Prostate gland (tissue), 2 donors: ENCODE measurements around the gene LSG1.

Experiments
- POLR2A ChIP-seq: fragments of 450-650 bp; IDR thresholded peaks from one replicate; pipeline ENCODE4 v1.6.1; 2016; ENCODE audit warnings: antibody characterized with exemption, mild to moderate bottlenecking
- TF ChIP-seq, protein P1 (sequence below), 4 experiments: fragments of 200-600 bp in 2 of 4; fragments of 450-650 bp in 2 of 4; sonication (generic) in 2 of 4; IDR thresholded peaks; 1 replicate in 3 of 4; 2 replicates in 1 of 4; pipeline ENCODE4 v1.5.1; 2016 to 2019; ENCODE audit warnings: antibody characterized with exemption in 4 of 4, mild to moderate bottlenecking in 2 of 4, moderate library complexity in 2 of 4

DNA sequence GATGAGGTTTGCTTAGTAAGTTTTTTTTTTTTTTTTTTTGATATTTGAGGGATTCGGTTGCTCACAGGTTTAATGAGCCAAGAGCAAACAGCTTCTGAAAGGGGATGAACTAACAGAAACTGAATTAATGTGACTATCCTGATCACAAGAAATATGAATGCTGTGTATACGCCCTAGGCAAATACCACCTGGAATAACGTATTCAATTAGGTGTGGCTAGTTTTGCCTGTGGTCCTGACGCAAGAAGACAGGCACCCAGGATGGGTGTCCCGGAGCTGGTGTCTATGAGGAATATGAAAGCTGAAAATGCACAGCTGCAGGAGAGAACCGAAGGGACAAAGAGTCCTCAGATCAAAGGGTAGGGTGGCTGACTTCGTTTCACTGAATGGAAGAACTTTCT is 14.6 kb downstream of the LSG1 start:
- no peak for TF ChIP-seq POLR2A
- TF ChIP-seq, protein P1, sequence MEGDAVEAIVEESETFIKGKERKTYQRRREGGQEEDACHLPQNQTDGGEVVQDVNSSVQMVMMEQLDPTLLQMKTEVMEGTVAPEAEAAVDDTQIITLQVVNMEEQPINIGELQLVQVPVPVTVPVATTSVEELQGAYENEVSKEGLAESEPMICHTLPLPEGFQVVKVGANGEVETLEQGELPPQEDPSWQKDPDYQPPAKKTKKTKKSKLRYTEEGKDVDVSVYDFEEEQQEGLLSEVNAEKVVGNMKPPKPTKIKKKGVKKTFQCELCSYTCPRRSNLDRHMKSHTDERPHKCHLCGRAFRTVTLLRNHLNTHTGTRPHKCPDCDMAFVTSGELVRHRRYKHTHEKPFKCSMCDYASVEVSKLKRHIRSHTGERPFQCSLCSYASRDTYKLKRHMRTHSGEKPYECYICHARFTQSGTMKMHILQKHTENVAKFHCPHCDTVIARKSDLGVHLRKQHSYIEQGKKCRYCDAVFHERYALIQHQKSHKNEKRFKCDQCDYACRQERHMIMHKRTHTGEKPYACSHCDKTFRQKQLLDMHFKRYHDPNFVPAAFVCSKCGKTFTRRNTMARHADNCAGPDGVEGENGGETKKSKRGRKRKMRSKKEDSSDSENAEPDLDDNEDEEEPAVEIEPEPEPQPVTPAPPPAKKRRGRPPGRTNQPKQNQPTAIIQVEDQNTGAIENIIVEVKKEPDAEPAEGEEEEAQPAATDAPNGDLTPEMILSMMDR (IDR thresholded peaks at IDR 0.05): no peak
